Stomach (tissue), 9 donors: ENCODE results near the gene SH3RF2. TPM values are rescaled to one million over a fixed set of nuclear protein-coding genes. Genes with fewer than 3 reads are reported as not detected.
A peak's percentile ranks its signal among the peaks of the same experiment; 100 is the strongest.

ENCODE experiments used
- DNase-seq, 2 donors: peaks; one replicate each; pipeline versions ENCODE4 v3.0.0 to v3.0.0-alpha.2; 2013 to 2019
- H3K27ac ChIP-seq, 5 donors: fragments of 200-600 bp in 4 of 5; sonication (generic) in 4 of 5; one replicate each; pipeline ENCODE4 v1.5.1; 2013 to 2019; ENCODE audit warnings: mild to moderate bottlenecking in 1 of 5, moderate library complexity in 1 of 5
- H3K27me3 ChIP-seq, 3 donors: fragments of 200-600 bp; sonication (generic); one replicate each; pipeline ENCODE4 v1.5.1; 2017 to 2019; ENCODE audit warnings: mixed run types in 1 of 3
- H3K36me3 ChIP-seq, 4 donors: fragments of 200-600 bp; sonication (generic); 1 replicate in 3 of 4; 2 replicates in 1 of 4; pipeline ENCODE4 v1.5.1; 2016 to 2019
- H3K4me1 ChIP-seq, 4 donors: fragments of 200-600 bp; sonication (generic); one replicate each; pipeline ENCODE4 v1.5.1; 2016 to 2019
- H3K4me3 ChIP-seq, 4 donors: fragments of 200-600 bp; sonication (generic) in 3 of 4; one replicate each; pipeline ENCODE4 v1.5.1; 2016 to 2019; ENCODE audit warnings: mild to moderate bottlenecking in 1 of 4
- H3K9me3 ChIP-seq, 4 donors: fragments of 200-600 bp; sonication (generic); one replicate each; pipeline ENCODE4 v1.5.1; 2016 to 2019
- EP300 ChIP-seq: sonication (generic); formaldehyde crosslinking; IDR thresholded peaks from one replicate; pipeline ENCODE4 v1.6.1; 2017; ENCODE audit warnings: antibody characterized with exemption
- POLR2A ChIP-seq, 4 donors: fragments of 450-650 bp; IDR thresholded peaks; one replicate each; pipeline ENCODE4 v1.6.1; 2016; ENCODE audit warnings: antibody characterized with exemption in 4 of 4, control low read depth in 2 of 4, mild to moderate bottlenecking in 1 of 4, moderate library complexity in 1 of 4
- POLR2AphosphoS5 ChIP-seq, 3 donors: sonication (generic); formaldehyde crosslinking; IDR thresholded peaks; one replicate each; pipeline ENCODE4 v1.6.1; 2016; ENCODE audit warnings: antibody characterized with exemption in 3 of 3
- WGBS, 5 donors: extraction: QIAGEN DNeasy Blood & Tissue Kit in 3 of 5; methylation state at CpG; one replicate each; pipeline versions ENCODE4 v1.1.5 to v1.1.7; 2013 to 2018; 5-methylcytosine and 5-hydroxymethylcytosine counted together
- intact Hi-C: fragments of 100-400 bp; cut with DNase I; formaldehyde crosslinking; loops from one replicate; pipeline ENCODE4 v1.15.1; 2023; ENCODE audit warnings: low total_unique reads
- polyA plus RNA-seq, 3 donors: library from polyadenylated mRNA; stranded (reverse); fragments of 200-250 nt; gene quantifications; one replicate each; pipeline ENCODE4 v1.2.3, GENCODE V29; 2013
- total RNA-seq, 5 donors: library from RNA; depleted of rRNA; stranded (reverse); fragments of >200 nt; gene quantifications; one replicate each; pipeline versions ENCODE4 v1.1.0 to v1.2.3, GENCODE V29; 2014 to 2016
- TF ChIP-seq, protein P1 (sequence below), 7 experiments: fragments of 450-650 bp in 4 of 7; fragments of 200-600 bp in 3 of 7; sonication (generic) in 3 of 7; IDR thresholded peaks; one replicate each; pipeline ENCODE4 v1.5.1; 2016 to 2019; ENCODE audit warnings: antibody characterized with exemption in 7 of 7, control low read depth in 2 of 7, mild to moderate bottlenecking in 1 of 7
- donor health status: healthy with polysubstance abuse.
- donor health status: Bipolar disorder and iron deficiency.
- donor health status: healthy.

Gene SH3RF2
- total and polyA plus RNA-seq, 8 donors: 20.8 to 62.0 (median 40.7) TPM

DNA sequence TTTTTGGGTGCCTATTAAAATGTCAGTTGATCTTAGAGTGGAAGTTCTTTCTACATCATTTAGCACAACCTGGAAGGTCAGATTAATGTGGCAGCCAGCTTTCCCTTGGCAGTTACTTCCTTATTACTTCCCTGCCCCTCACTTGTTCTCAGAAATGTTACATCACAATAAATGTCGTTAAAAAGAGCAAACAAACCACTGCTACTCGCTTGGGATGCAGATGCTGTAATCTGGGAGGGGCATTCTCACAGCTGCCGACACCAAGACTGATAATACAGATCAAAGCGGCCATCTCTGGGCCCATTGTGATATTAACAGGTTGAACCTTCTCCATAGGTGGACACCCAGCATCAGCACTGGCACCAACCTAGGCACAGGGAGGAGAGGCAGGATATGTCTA, 139.7 kb downstream of the SH3RF2 start:
- WGBS, 5 donors: 39 to 53% (median 50%) methylated on average over 4 of the region's 4 CpGs
- Histone ChIP-seq H3K36me3 (no peaks in the 10 kb centered on the region), H3K4me3 (no peak overlapping the region), H3K4me1 (no peaks in the 10 kb centered on the region), H3K9me3 (no peaks in the 10 kb centered on the region), H3K27ac (no peak overlapping the region), H3K27me3 (no peaks in the 10 kb centered on the region)
- TF ChIP-seq POLR2A (IDR thresholded peaks at IDR 0.05) (no peak), POLR2AphosphoS5 (IDR thresholded peaks at IDR 0.05) (no peak), EP300 (no peak)
- TF ChIP-seq, protein P1, sequence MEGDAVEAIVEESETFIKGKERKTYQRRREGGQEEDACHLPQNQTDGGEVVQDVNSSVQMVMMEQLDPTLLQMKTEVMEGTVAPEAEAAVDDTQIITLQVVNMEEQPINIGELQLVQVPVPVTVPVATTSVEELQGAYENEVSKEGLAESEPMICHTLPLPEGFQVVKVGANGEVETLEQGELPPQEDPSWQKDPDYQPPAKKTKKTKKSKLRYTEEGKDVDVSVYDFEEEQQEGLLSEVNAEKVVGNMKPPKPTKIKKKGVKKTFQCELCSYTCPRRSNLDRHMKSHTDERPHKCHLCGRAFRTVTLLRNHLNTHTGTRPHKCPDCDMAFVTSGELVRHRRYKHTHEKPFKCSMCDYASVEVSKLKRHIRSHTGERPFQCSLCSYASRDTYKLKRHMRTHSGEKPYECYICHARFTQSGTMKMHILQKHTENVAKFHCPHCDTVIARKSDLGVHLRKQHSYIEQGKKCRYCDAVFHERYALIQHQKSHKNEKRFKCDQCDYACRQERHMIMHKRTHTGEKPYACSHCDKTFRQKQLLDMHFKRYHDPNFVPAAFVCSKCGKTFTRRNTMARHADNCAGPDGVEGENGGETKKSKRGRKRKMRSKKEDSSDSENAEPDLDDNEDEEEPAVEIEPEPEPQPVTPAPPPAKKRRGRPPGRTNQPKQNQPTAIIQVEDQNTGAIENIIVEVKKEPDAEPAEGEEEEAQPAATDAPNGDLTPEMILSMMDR (IDR thresholded peaks at IDR 0.05): no peak
- peak in 1 of 2 donors; percentile 23 for DNase-seq
- intact Hi-C loops: no loop called here

DNA sequence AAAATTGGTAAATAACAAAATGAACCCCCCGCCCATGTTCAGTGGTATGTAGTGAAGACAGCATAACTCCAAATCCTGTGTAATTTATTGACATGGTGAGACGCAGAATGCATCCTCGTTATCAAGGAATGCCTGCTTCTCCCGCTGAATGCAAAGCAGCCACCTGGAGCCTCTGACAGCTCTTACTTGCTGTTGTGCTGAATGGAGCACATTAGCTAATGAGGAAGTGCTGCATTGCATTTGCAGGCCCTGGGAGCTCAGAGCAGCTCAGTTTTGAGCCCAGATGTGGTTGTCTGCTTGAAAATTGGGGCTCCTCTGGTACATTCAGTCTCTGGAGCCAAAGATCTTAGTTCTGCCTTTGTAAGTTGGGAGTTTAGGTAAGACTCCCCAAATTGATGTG, 140.1 kb downstream of the SH3RF2 start:
- no peaks in the 10 kb centered on the region for H3K27me3 ChIP-seq
- intact Hi-C loops: no loop called here
- no peak for TF ChIP-seq POLR2AphosphoS5 (IDR thresholded peaks at IDR 0.05)
- TF ChIP-seq, protein P1 (IDR thresholded peaks at IDR 0.05): no peak
- no peak for TF ChIP-seq POLR2A (IDR thresholded peaks at IDR 0.05)
- TF ChIP-seq EP300: no peak
- 65 to 82% (median 76%) methylated on average over 4 of the region's 4 CpGs for WGBS, 5 donors
- H3K4me1 ChIP-seq: no peaks in the 10 kb centered on the region
- no peaks in the 10 kb centered on the region for H3K36me3 ChIP-seq
- H3K4me3 ChIP-seq: no peak overlapping the region
- peak in 1 of 2 donors; percentile 20 for DNase-seq
- H3K27ac ChIP-seq: no peak overlapping the region
- H3K9me3 ChIP-seq: no peaks in the 10 kb centered on the region

DNA sequence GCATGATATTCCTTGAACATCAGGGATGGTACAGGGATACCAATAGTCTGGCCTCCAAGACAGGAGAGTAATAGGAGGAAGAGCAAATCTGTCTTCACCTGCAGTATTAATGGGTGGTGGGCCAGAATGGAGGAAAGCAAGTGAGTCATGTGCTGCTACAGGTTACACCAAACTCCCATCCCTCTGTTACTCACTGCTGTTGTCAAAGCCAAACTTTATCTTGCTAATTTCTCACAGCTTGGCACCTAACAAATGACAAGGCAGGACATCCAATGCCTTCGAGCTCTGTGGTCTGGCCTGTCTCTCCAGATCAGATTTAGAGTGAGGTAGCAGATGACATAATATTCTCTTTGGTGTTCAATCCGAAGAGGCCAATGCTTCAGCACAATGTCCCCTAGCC, 142.2 kb downstream of the SH3RF2 start:
- H3K4me1 ChIP-seq: no peaks in the 10 kb centered on the region

DNA sequence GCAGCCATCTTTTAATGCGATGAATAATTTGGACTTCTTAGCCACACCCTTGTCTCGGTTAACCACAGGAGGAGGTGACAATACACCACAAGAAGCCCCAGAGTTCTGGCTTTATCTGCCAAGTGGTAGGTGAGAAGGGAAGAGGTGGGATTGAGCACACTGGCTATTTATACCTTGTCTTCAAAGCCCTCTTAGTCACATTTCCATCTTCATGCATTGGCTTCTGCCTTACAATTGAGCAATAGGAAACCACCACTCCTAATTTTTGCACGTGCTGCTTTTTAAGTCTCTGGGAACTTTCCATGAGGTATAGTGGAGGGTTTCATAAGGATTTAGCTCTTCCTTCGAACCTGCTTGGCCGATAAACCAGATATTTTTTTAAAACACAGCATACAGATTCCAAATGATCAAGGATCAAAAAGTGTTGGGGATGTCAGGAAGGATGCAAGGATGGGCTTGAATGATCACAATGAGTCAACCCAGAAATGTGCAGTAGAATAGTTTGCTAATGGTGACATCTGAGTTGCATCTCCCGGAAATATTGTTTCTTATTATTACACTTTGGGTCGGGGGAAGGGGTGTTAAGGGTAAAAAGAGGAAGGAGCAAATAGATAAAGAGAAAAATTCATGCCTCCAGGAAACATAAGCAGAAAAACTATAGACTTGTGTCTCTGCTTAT, 143.5 kb downstream of the SH3RF2 start:
- no peaks in the 10 kb centered on the region for H3K36me3 ChIP-seq
- no peaks in the 10 kb centered on the region for H3K27me3 ChIP-seq
- no peaks in the 10 kb centered on the region for H3K4me1 ChIP-seq
- no peak overlapping the region for H3K4me3 ChIP-seq
- no peak for DNase-seq
- TF ChIP-seq, protein P1 (IDR thresholded peaks at IDR 0.05): no peak
- TF ChIP-seq EP300 (no peak), POLR2A (IDR thresholded peaks at IDR 0.05) (no peak), POLR2AphosphoS5 (IDR thresholded peaks at IDR 0.05) (no peak)
- no peak overlapping the region for H3K27ac ChIP-seq
- WGBS, 5 donors: 58 to 64% (median 61%) methylated on average over 7 of the region's 7 CpGs
- intact Hi-C loops: no loop called here
- no peaks in the 10 kb centered on the region for H3K9me3 ChIP-seq

More for the DNA sequence above, 142.2 kb downstream of the SH3RF2 start:
- H3K27ac ChIP-seq: no peak overlapping the region
- H3K27me3 ChIP-seq: no peaks in the 10 kb centered on the region
- H3K36me3 ChIP-seq: no peaks in the 10 kb centered on the region
- no peak for TF ChIP-seq POLR2AphosphoS5 (IDR thresholded peaks at IDR 0.05)
- no peak for DNase-seq
- intact Hi-C loops: no loop called here
- no peaks in the 10 kb centered on the region for H3K9me3 ChIP-seq
- no peak overlapping the region for H3K4me3 ChIP-seq
- WGBS, 5 donors: 63 to 73% (median 67%) methylated on average over 2 of the region's 2 CpGs

DNA sequence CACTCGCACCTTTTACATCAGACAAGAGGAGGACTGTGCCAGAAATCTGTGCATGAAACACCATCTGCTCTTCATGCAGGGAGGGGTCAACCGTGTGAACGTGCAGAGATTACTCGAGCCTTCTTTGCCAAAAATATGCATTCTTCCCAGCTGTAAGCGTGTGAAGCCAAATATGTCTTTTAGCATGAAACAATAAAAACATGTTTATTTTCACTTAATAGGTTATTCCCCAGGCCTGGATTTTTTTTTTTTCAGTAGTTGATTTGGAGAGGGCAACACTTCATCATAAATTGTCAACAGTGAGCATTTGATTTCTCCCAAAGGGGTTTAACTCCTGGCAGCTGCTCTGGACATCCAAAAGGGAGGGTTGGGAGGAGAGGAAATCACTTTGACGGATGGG, 145.2 kb downstream of the SH3RF2 start:
- intact Hi-C loops: no loop called here
- peak in 1 of 2 donors; percentile 39 for DNase-seq
- Histone ChIP-seq H3K9me3 (no peaks in the 10 kb centered on the region), H3K27me3 (no peaks in the 10 kb centered on the region), H3K4me3 (no peak overlapping the region), H3K36me3 (no peaks in the 10 kb centered on the region), H3K4me1 (no peaks in the 10 kb centered on the region), H3K27ac (no peak overlapping the region)
- TF ChIP-seq EP300: no peak
- TF ChIP-seq POLR2A (IDR thresholded peaks at IDR 0.05): no peak
- TF ChIP-seq, protein P1 (IDR thresholded peaks at IDR 0.05): no peak
- TF ChIP-seq POLR2AphosphoS5 (IDR thresholded peaks at IDR 0.05): no peak
- WGBS, 5 donors: 45 to 63% (median 60%) methylated on average over 6 of the region's 6 CpGs
